IMR-90 (cell line): ENCODE results near the gene RRP1. TPM values are rescaled to one million over a fixed set of nuclear protein-coding genes. Genes with fewer than 3 reads are reported as not detected.

Source experiments
- ATAC-seq: fragments of 200-7000 bp; cut with Tn5 transposase; 2 replicates; pipeline ENCODE4 v1.9.1; 2020; ENCODE audit warnings: low read depth, mild to moderate bottlenecking, moderate library complexity
- BruUV-seq: library from RNA; stranded (reverse); fragments of 400-500 nt; replicated peaks from 2 replicates; lab custom pipeline; 2021; lab: Mats Ljungman, UMichigan
- CTCF ChIA-PET: fragments of 300-600 bp; formaldehyde crosslinking; extraction: SDS; loops from one replicate; lab custom pipeline; 2021; ENCODE audit warnings: antibody characterized with exemption; lab: Yijun Ruan, JAX
- POLR2A ChIA-PET: fragments of 300-600 bp; sonication (Branson Sonifier 250); formaldehyde crosslinking; loops from one replicate; lab custom pipeline; 2022; ENCODE audit warnings: antibody characterized with exemption; ENCODE audit not compliant: unreplicated experiment; lab: Charles Lee
- DNase-seq: peaks from one replicate; pipeline ENCODE4 v3.0.0; 2013
- H2AFZ ChIP-seq: replicated peaks from 2 replicates; pipeline ENCODE3; 2013; ENCODE audit warnings: low read length, mild to moderate bottlenecking; ENCODE audit not compliant: poor library complexity
- H2AK5ac ChIP-seq: 2 replicates; pipeline ENCODE4 v1.6.1; 2013; ENCODE audit warnings: low read depth, low read length, inconsistent platforms
- H2AK9ac ChIP-seq: replicated peaks from 2 replicates; pipeline ENCODE3; 2013; ENCODE audit warnings: mild to moderate bottlenecking, low read depth, low read length, moderate library complexity; ENCODE audit not compliant: poor library complexity
- H2BK120ac ChIP-seq: 2 replicates; pipeline ENCODE4 v1.6.1; 2013; ENCODE audit warnings: low read depth, low read length, inconsistent platforms
- H2BK15ac ChIP-seq: 3 replicates; pipeline ENCODE4 v1.6.1; 2013; ENCODE audit warnings: low read depth, low read length, inconsistent platforms
- H2BK20ac ChIP-seq: 2 replicates; pipeline ENCODE4 v1.6.1; 2013; ENCODE audit warnings: low read depth, mild to moderate bottlenecking, inconsistent platforms, low read length, moderate library complexity
- H2BK5ac ChIP-seq: 2 replicates; pipeline ENCODE4 v1.6.1; 2013; ENCODE audit warnings: mild to moderate bottlenecking, low read depth, low read length, inconsistent platforms; ENCODE audit not compliant: poor library complexity, severe bottlenecking
- H3K14ac ChIP-seq: replicated peaks from 2 replicates; pipeline ENCODE4 v1.6.1; 2013; ENCODE audit warnings: low read depth, low read length, inconsistent platforms
- H3K18ac ChIP-seq: 2 replicates; pipeline ENCODE4 v1.6.1; 2013; ENCODE audit warnings: low read depth, low read length, control low read depth
- H3K23ac ChIP-seq: 2 replicates; pipeline ENCODE4 v1.6.1; 2013; ENCODE audit warnings: low read depth, low read length, inconsistent platforms
- H3K27ac ChIP-seq: 2 replicates; pipeline ENCODE4 v1.5.1; 2013; ENCODE audit warnings: mild to moderate bottlenecking, control low read depth, low read length; ENCODE audit not compliant: insufficient read depth
- H3K27me3 ChIP-seq: 2 replicates; pipeline ENCODE4 v1.6.1; 2013; ENCODE audit warnings: low read length; ENCODE audit not compliant: control insufficient read depth, insufficient read depth
- H3K36me3 ChIP-seq: 2 replicates; pipeline ENCODE4 v1.6.1; 2013; ENCODE audit warnings: low read length, mixed read lengths; ENCODE audit not compliant: control insufficient read depth, insufficient read depth
- H3K4ac ChIP-seq: 2 replicates; pipeline ENCODE4 v1.6.1; 2013; ENCODE audit warnings: low read depth, low read length, inconsistent platforms
- H3K4me1 ChIP-seq: 2 replicates; pipeline ENCODE4 v1.6.1; 2013; ENCODE audit warnings: low read length, mixed read lengths; ENCODE audit not compliant: control insufficient read depth, insufficient read depth
- H3K4me2 ChIP-seq: 2 replicates; pipeline ENCODE4 v1.6.1; 2013; ENCODE audit warnings: low read depth, mild to moderate bottlenecking, control low read depth, low read length, moderate library complexity
- H3K4me3 ChIP-seq: 2 replicates; pipeline ENCODE4 v1.5.1; 2013; ENCODE audit warnings: low read depth, mild to moderate bottlenecking, control low read depth, low read length, moderate library complexity; ENCODE audit not compliant: insufficient read depth
- H3K56ac ChIP-seq: 2 replicates; pipeline ENCODE4 v1.6.1; 2013; ENCODE audit warnings: low read length, inconsistent platforms; ENCODE audit not compliant: insufficient read depth; ENCODE audit errors: extremely low read depth
- H3K79me1 ChIP-seq, 2 experiments: 2 replicates each; pipeline ENCODE4 v1.6.1; 2013; ENCODE audit warnings: low read length in 2 of 2, inconsistent platforms in 1 of 2, low read depth in 1 of 2
- H3K9ac ChIP-seq: 2 replicates; pipeline ENCODE4 v1.6.1; 2013; ENCODE audit warnings: low read depth, low read length, control low read depth
- H3K9me1 ChIP-seq: 2 replicates; pipeline ENCODE4 v1.6.1; 2013; ENCODE audit warnings: low read length, inconsistent platforms; ENCODE audit not compliant: insufficient read depth
- H3K9me3 ChIP-seq: 2 replicates; pipeline ENCODE4 v1.6.1; 2013; ENCODE audit warnings: low read length; ENCODE audit not compliant: control insufficient read depth, insufficient read depth
- H4K20me1 ChIP-seq: 2 replicates; pipeline ENCODE4 v1.6.1; 2013; ENCODE audit warnings: low read length, inconsistent platforms; ENCODE audit not compliant: insufficient read depth
- H4K5ac ChIP-seq: 2 replicates; pipeline ENCODE4 v1.6.1; 2013; ENCODE audit warnings: mild to moderate bottlenecking, low read depth, low read length, control low read depth
- H4K8ac ChIP-seq, 2 experiments: 2 replicates each; pipeline ENCODE4 v1.6.1; 2013; ENCODE audit warnings: low read depth in 2 of 2, low read length in 2 of 2, control low read depth in 1 of 2, inconsistent platforms in 1 of 2
- H4K91ac ChIP-seq: 2 replicates; pipeline ENCODE4 v1.6.1; 2013; ENCODE audit warnings: low read depth, low read length, inconsistent platforms; ENCODE audit not compliant: insufficient read depth
- CEBPB ChIP-seq: IDR thresholded peaks from 2 replicates; pipeline ENCODE4 v1.6.1; 2012; ENCODE audit warnings: low read depth, low read length, improper control_type of control experiment
- CHD1 ChIP-seq: IDR thresholded peaks from 2 replicates; pipeline ENCODE4 v1.6.1; 2012; ENCODE audit warnings: low read depth, low read length, improper control_type of control experiment
- FOS ChIP-seq: fragments of 150-350 bp; IDR thresholded peaks from 2 replicates; pipeline ENCODE4 v1.6.1; 2016; ENCODE audit warnings: low read depth, low read length
- MAFK ChIP-seq: IDR thresholded peaks from 2 replicates; pipeline ENCODE4 v1.6.1; 2012; ENCODE audit warnings: low read depth, low read length, improper control_type of control experiment
- MAZ ChIP-seq: IDR thresholded peaks from 2 replicates; pipeline ENCODE4 v1.6.1; 2012; ENCODE audit warnings: low read depth, mild to moderate bottlenecking, low read length, improper control_type of control experiment, moderate library complexity, borderline replicate concordance
- NFE2L2 ChIP-seq: fragments of 150-350 bp; IDR thresholded peaks from 2 replicates; pipeline ENCODE4 v1.6.1; 2016; ENCODE audit warnings: low read depth, mild to moderate bottlenecking, low read length
- POLR2A ChIP-seq: IDR thresholded peaks from 2 replicates; pipeline ENCODE4 v1.6.1; 2012; ENCODE audit warnings: mild to moderate bottlenecking, low read depth, low read length
- RAD21 ChIP-seq: IDR thresholded peaks from 2 replicates; pipeline ENCODE4 v1.6.1; 2012; ENCODE audit warnings: low read length, improper control_type of control experiment
- WGBS, 2 experiments: methylation state at CpG; one replicate each; pipeline versions ENCODE4 v1.1.5 to v1.1.7; 2013; ENCODE audit warnings: missing lambda C conversion rate in 2 of 2; ENCODE audit not compliant: insufficient read length in 1 of 2; ENCODE audit errors: extremely low coverage in 2 of 2; 5-methylcytosine and 5-hydroxymethylcytosine counted together
- dilution Hi-C: fragments of 300-500 bp; cut with HindIII; formaldehyde crosslinking; loops from one replicate; pipeline ENCODE4 v1.14.3; 2018; ENCODE audit warnings: low sequenced_read_pairs; ENCODE audit not compliant: unreplicated experiment
- in situ Hi-C: fragments of 300-500 bp; cut with MboI; formaldehyde crosslinking; loops from 3 replicates; pipeline ENCODE4 v1.14.3; 2019; ENCODE audit warnings: low sequenced_read_pairs, inconsistent platforms, mixed read lengths
- intact Hi-C: fragments of 100-400 bp; cut with micrococcal nuclease; formaldehyde crosslinking; loops from 2 replicates; pipeline ENCODE4 v1.10.0; 2022
- polyA plus RNA-seq, 3 experiments: library from polyadenylated mRNA; depleted of rRNA; stranded (reverse); fragments of >200 nt; gene quantifications; 2 replicates each; pipeline ENCODE4 v1.2.3, GENCODE V29; 2012; ENCODE audit warnings: low replicate concordance in 1 of 3
- total RNA-seq: library from RNA; depleted of rRNA; stranded (reverse); fragments of >200 nt; gene quantifications from 2 replicates; pipeline ENCODE4 v1.2.3, GENCODE V29; 2012
- TF ChIP-seq, protein P1 (sequence below): conservative IDR thresholded peaks from 2 replicates; pipeline ENCODE4 v1.5.1; 2012; ENCODE audit warnings: mild to moderate bottlenecking, low read depth, low read length, improper control_type of control experiment
- TF ChIP-seq, protein P2 (sequence below): fragments of 150-350 bp; IDR thresholded peaks from 2 replicates; pipeline ENCODE4 v1.6.1; 2017; ENCODE audit warnings: mild to moderate bottlenecking, antibody characterized with exemption, low read length, low read depth

RRP1 gene
- total and polyA plus RNA-seq, 2 of the 4 experiments (the other 2 are of a cell fraction) = 20.2 to 23.3 TPM

- TF ChIP-seq CHD1 = no peak
- TF ChIP-seq MAFK = peak; percentile 30; the same call in 1 of the 2 replicates
Measured at GRCh38 chr21:43767984-43768867, 21.2 kb upstream of the RRP1 start (continued).

GRCh38 chr21:43768868-43769167 is 20.6 kb upstream of the RRP1 start:
- TF ChIP-seq POLR2A (no peak), CEBPB (no peak), RAD21 (no peak), CHD1 (no peak), MAZ (no peak), MAFK (no peak), FOS (no peak), NFE2L2 (no peak)
- TF ChIP-seq, protein P1, sequence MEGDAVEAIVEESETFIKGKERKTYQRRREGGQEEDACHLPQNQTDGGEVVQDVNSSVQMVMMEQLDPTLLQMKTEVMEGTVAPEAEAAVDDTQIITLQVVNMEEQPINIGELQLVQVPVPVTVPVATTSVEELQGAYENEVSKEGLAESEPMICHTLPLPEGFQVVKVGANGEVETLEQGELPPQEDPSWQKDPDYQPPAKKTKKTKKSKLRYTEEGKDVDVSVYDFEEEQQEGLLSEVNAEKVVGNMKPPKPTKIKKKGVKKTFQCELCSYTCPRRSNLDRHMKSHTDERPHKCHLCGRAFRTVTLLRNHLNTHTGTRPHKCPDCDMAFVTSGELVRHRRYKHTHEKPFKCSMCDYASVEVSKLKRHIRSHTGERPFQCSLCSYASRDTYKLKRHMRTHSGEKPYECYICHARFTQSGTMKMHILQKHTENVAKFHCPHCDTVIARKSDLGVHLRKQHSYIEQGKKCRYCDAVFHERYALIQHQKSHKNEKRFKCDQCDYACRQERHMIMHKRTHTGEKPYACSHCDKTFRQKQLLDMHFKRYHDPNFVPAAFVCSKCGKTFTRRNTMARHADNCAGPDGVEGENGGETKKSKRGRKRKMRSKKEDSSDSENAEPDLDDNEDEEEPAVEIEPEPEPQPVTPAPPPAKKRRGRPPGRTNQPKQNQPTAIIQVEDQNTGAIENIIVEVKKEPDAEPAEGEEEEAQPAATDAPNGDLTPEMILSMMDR = no peak
- TF ChIP-seq, protein P2, sequence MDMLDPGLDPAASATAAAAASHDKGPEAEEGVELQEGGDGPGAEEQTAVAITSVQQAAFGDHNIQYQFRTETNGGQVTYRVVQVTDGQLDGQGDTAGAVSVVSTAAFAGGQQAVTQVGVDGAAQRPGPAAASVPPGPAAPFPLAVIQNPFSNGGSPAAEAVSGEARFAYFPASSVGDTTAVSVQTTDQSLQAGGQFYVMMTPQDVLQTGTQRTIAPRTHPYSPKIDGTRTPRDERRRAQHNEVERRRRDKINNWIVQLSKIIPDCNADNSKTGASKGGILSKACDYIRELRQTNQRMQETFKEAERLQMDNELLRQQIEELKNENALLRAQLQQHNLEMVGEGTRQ = no peak
- Histone ChIP-seq H3K18ac (no peak overlapping the region; the same call in 1 of the 2 replicates), H3K79me1 (peaks cover 0 to 8% of the 10 kb centered on the region in 2 experiments; a peak in 2 of 4 replicates), H3K9me3 (no peaks in the 10 kb centered on the region), H3K4me2 (no peak overlapping the region), H3K4me3 (no peak overlapping the region), H2AK9ac (peak overlapping the region; percentile 98), H3K14ac (no peak overlapping the region), H3K23ac (no peak overlapping the region), H3K9me1 (peaks cover 9% of the 10 kb centered on the region), H2BK5ac (no peak overlapping the region), H3K4ac (peak overlapping the region; percentile 93; the same call in 1 of the 2 replicates), H4K20me1 (no peaks in the 10 kb centered on the region), H4K8ac (peak overlapping the region; percentile 94; a peak in 3 of 4 replicates), H2BK15ac (no peak overlapping the region; the same call in 2 of the 3 replicates), H3K9ac (no peak overlapping the region), H2BK20ac (0 out of 2 replicates have a peak overlapping the region, but pooled peaks have one; percentile 59), H2BK120ac (peak overlapping the region; percentile 59), H3K36me3 (peaks cover 8% of the 10 kb centered on the region), H3K27me3 (no peaks in the 10 kb centered on the region), H4K5ac (peak overlapping the region; percentile 91), H2AK5ac (peak overlapping the region; percentile 85), H3K27ac (no peak overlapping the region), H2AFZ (peak overlapping the region; percentile 76), H3K56ac (no peak overlapping the region), H4K91ac (peak overlapping the region; percentile 89), H3K4me1 (peaks cover 14% of the 10 kb centered on the region)
- ChIA-PET CTCF (no interaction called here), POLR2A (no interaction called here)
- DNase-seq = no peak
- BruUV-seq = no TSS peak
- no peak for ATAC-seq
- dilution Hi-C loops (no loop called here), intact Hi-C loops (no loop called here), in situ Hi-C loops (no loop called here)
- WGBS, 2 experiments = 82% methylated on average over 3 of the region's 8 CpGs; no CpG with 5 or more reads in 1 of the 2 experiments
